HG03354 (cell line): Measurements from ENCODE around the gene SRGAP1.
A peak's percentile ranks its signal among the peaks of the same experiment; 100 is the strongest.
"Not testable (repeated sequence)": the region's sequence is repeated elsewhere in the genome, so short reads cannot be mapped to it uniquely, and the experiment has no call there.

Source experiments
- ATAC-seq: cut with Tn5 transposase; IDR thresholded peaks from one replicate; pipeline ENCODE4 v1.9.1; 2021; ENCODE audit warnings: mild to moderate bottlenecking; ENCODE audit not compliant: unreplicated experiment, poor library complexity, severe bottlenecking

The SRGAP1 gene

GRCh38 chr12:64170730-64171129, 326.2 kb downstream of the SRGAP1 start:
- ATAC-seq = no peak

- ATAC-seq = no peak
Measured at GRCh38 chr12:64171715-64172114, 327.2 kb downstream of the SRGAP1 start.

GRCh38 chr12:64172143-64172970, 327.9 kb downstream of the SRGAP1 start:
- ATAC-seq = no peak

GRCh38 chr12:64173456-64173855, 329.0 kb downstream of the SRGAP1 start:
- ATAC-seq = no peak

- no peak for ATAC-seq
Measured at GRCh38 chr12:64175254-64175945, 330.9 kb downstream of the SRGAP1 start.

- no peak for ATAC-seq
Measured at GRCh38 chr12:64177001-64177400, 332.5 kb downstream of the SRGAP1 start.

- ATAC-seq = no peak
Measured at GRCh38 chr12:64178122-64178521, 333.6 kb downstream of the SRGAP1 start.

GRCh38 chr12:64180951-64181350, 336.5 kb downstream of the SRGAP1 start:
- ATAC-seq = no peak

GRCh38 chr12:64181430-64182291, 337.2 kb downstream of the SRGAP1 start:
- ATAC-seq = no peak

- ATAC-seq = no peak
Measured at GRCh38 chr12:64184216-64184615, 339.7 kb downstream of the SRGAP1 start.

GRCh38 chr12:64186789-64187188, 342.3 kb downstream of the SRGAP1 start:
- peak; percentile 88 for ATAC-seq

GRCh38 chr12:64187370-64187769, 342.9 kb downstream of the SRGAP1 start:
- no peak for ATAC-seq

- ATAC-seq = no peak
Measured at GRCh38 chr12:64187794-64188193, 343.3 kb downstream of the SRGAP1 start.

- ATAC-seq = no peak
Measured at GRCh38 chr12:64189530-64189929, 345.0 kb downstream of the SRGAP1 start.

GRCh38 chr12:64190140-64190539, 345.6 kb downstream of the SRGAP1 start:
- no peak for ATAC-seq

- ATAC-seq = peak; percentile 98
Measured at GRCh38 chr12:64192644-64193444, 348.3 kb downstream of the SRGAP1 start.

- ATAC-seq = no peak
Measured at GRCh38 chr12:64193931-64194330, 349.4 kb downstream of the SRGAP1 start.

- ATAC-seq = no peak
Measured at GRCh38 chr12:64194333-64195149, 350.0 kb downstream of the SRGAP1 start.

GRCh38 chr12:64195841-64196240, 351.3 kb downstream of the SRGAP1 start:
- not testable (repeated sequence) for ATAC-seq
